DND-41 (cell line): ENCODE results near the gene GRIK2.

Experiments
- ATAC-seq: fragments of 200-7000 bp; cut with Tn5 transposase; 3 replicates; pipeline ENCODE4 v1.9.1; 2021; ENCODE audit warnings: low read depth; ENCODE audit not compliant: insufficient read depth
- DNase-seq: peaks from one replicate; pipeline ENCODE4 v3.0.0-alpha.2; 2020
- H2AFZ ChIP-seq: 2 replicates; pipeline ENCODE4 v1.6.0; 2012; ENCODE audit warnings: low read depth, low read length
- H3K27ac ChIP-seq: 2 replicates; pipeline ENCODE4 v1.5.1; 2012; ENCODE audit warnings: low read length, inconsistent platforms
- H3K27me3 ChIP-seq: fragments of 200-600 bp; sonication (generic); 2 replicates; pipeline ENCODE4 v1.6.0; 2012; ENCODE audit warnings: low read length, mild to moderate bottlenecking, inconsistent platforms; ENCODE audit not compliant: insufficient read depth, poor library complexity
- H3K36me3 ChIP-seq: 2 replicates; pipeline ENCODE4 v1.5.1; 2012; ENCODE audit warnings: low read length, inconsistent platforms; ENCODE audit not compliant: insufficient read depth
- H3K4me1 ChIP-seq: 2 replicates; pipeline ENCODE4 v1.5.1; 2012; ENCODE audit warnings: mild to moderate bottlenecking, low read length; ENCODE audit not compliant: insufficient read depth
- H3K4me2 ChIP-seq: 2 replicates; pipeline ENCODE4 v1.6.0; 2012; ENCODE audit warnings: mild to moderate bottlenecking, moderate library complexity, low read length, inconsistent platforms; ENCODE audit not compliant: insufficient read depth
- H3K4me3 ChIP-seq, 2 experiments: fragments of 200-600 bp in 1 of 2; shearing (Covaris generic) in 1 of 2; 2 replicates each; pipeline ENCODE4 v1.5.1; 2012 to 2016; ENCODE audit warnings: inconsistent platforms in 2 of 2, low read length in 2 of 2, mild to moderate bottlenecking in 2 of 2, low read depth in 1 of 2, moderate library complexity in 1 of 2
- H3K79me2 ChIP-seq: 2 replicates; pipeline ENCODE4 v1.6.0; 2012; ENCODE audit warnings: low read length, inconsistent platforms; ENCODE audit not compliant: insufficient read depth
- H3K9ac ChIP-seq: 2 replicates; pipeline ENCODE4 v1.6.0; 2012; ENCODE audit warnings: low read depth, mild to moderate bottlenecking, inconsistent platforms, low read length, moderate library complexity
- H3K9me3 ChIP-seq: 2 replicates; pipeline ENCODE4 v1.5.1; 2012; ENCODE audit warnings: low read length, moderate library complexity, mild to moderate bottlenecking, inconsistent platforms; ENCODE audit not compliant: insufficient read depth, severe bottlenecking
- H4K20me1 ChIP-seq: 2 replicates; pipeline ENCODE4 v1.6.0; 2012; ENCODE audit warnings: low read length; ENCODE audit not compliant: insufficient read depth
- CTCF ChIP-seq: IDR thresholded peaks from 2 replicates; pipeline ENCODE4 v1.5.1; 2012; ENCODE audit warnings: borderline replicate concordance, low read length, moderate library complexity, mild to moderate bottlenecking; ENCODE audit not compliant: poor library complexity, severe bottlenecking; ENCODE audit errors: extremely low read depth
- EZH2 ChIP-seq: IDR thresholded peaks from 3 replicates; pipeline ENCODE4 v1.6.1; 2012; ENCODE audit warnings: borderline replicate concordance, low read depth, mild to moderate bottlenecking, moderate library complexity, low read length, inconsistent platforms; ENCODE audit not compliant: severe bottlenecking

The GRIK2 gene

GRCh38 chr6:102015431-102015830 is 621.9 kb downstream of the GRIK2 start:
- no peak overlapping the region for H2AFZ ChIP-seq
- H3K27me3 ChIP-seq, result no peaks in the 10 kb centered on the region
- no peaks in the 10 kb centered on the region for H3K9me3 ChIP-seq
- H3K4me3 ChIP-seq, result no peak overlapping the region
- no peak overlapping the region for H3K27ac ChIP-seq
- no peaks in the 10 kb centered on the region for H3K79me2 ChIP-seq
- no peak for ATAC-seq
- H3K9ac ChIP-seq, result no peak overlapping the region
- no peaks in the 10 kb centered on the region for H4K20me1 ChIP-seq
- no peak for TF ChIP-seq EZH2
- no peak for TF ChIP-seq CTCF
- DNase-seq, result no peak
- H3K36me3 ChIP-seq, result no peaks in the 10 kb centered on the region
- no peaks in the 10 kb centered on the region for H3K4me1 ChIP-seq
- no peak overlapping the region for H3K4me2 ChIP-seq

- H3K9ac ChIP-seq, result no peak overlapping the region
- no peak overlapping the region for H3K4me2 ChIP-seq
- no peaks in the 10 kb centered on the region for H4K20me1 ChIP-seq
- ATAC-seq (no peak), DNase-seq (no peak)
- H3K27ac ChIP-seq, result no peak overlapping the region
- H3K36me3 ChIP-seq, result no peaks in the 10 kb centered on the region
- H2AFZ ChIP-seq, result no peak overlapping the region
- no peaks in the 10 kb centered on the region for H3K79me2 ChIP-seq
- H3K27me3 ChIP-seq, result no peaks in the 10 kb centered on the region
- H3K4me1 ChIP-seq, result no peaks in the 10 kb centered on the region
- no peaks in the 10 kb centered on the region for H3K9me3 ChIP-seq
- no peak for TF ChIP-seq EZH2
- TF ChIP-seq CTCF, result no peak
- no peak overlapping the region for H3K4me3 ChIP-seq
Measured at GRCh38 chr6:102022281-102022680, 628.8 kb downstream of the GRIK2 start.

GRCh38 chr6:102022803-102023202 is 629.3 kb downstream of the GRIK2 start:
- no peak for DNase-seq
- no peaks in the 10 kb centered on the region for H3K9me3 ChIP-seq
- H3K4me2 ChIP-seq, result no peak overlapping the region
- H3K27ac ChIP-seq, result no peak overlapping the region
- no peaks in the 10 kb centered on the region for H3K36me3 ChIP-seq
- no peak for ATAC-seq
- H4K20me1 ChIP-seq, result no peaks in the 10 kb centered on the region
- TF ChIP-seq EZH2 (no peak), CTCF (no peak)
- H2AFZ ChIP-seq, result no peak overlapping the region
- no peak overlapping the region for H3K4me3 ChIP-seq
- H3K27me3 ChIP-seq, result no peaks in the 10 kb centered on the region
- no peaks in the 10 kb centered on the region for H3K79me2 ChIP-seq
- no peaks in the 10 kb centered on the region for H3K4me1 ChIP-seq
- H3K9ac ChIP-seq, result no peak overlapping the region

- Histone ChIP-seq H3K4me1 (no peaks in the 10 kb centered on the region), H2AFZ (no peak overlapping the region), H3K79me2 (no peaks in the 10 kb centered on the region), H3K27me3 (no peaks in the 10 kb centered on the region), H3K4me3 (no peak overlapping the region), H3K27ac (no peak overlapping the region), H4K20me1 (no peaks in the 10 kb centered on the region), H3K9ac (no peak overlapping the region), H3K4me2 (no peak overlapping the region), H3K36me3 (no peaks in the 10 kb centered on the region), H3K9me3 (no peaks in the 10 kb centered on the region)
- no peak for TF ChIP-seq EZH2
- TF ChIP-seq CTCF, result no peak
- ATAC-seq (no peak), DNase-seq (no peak)
Measured at GRCh38 chr6:102023977-102024657, 630.6 kb downstream of the GRIK2 start.
